Epidermal melanocyte (primary cell): Measurements from ENCODE around the gene ENTHD1.

ENCODE experiments used
- DNase-seq: peaks from one replicate; pipeline ENCODE4 v3.0.0; 2011; ENCODE audit warnings: low spot score; ENCODE audit not compliant: insufficient read length

The ENTHD1 gene

DNA sequence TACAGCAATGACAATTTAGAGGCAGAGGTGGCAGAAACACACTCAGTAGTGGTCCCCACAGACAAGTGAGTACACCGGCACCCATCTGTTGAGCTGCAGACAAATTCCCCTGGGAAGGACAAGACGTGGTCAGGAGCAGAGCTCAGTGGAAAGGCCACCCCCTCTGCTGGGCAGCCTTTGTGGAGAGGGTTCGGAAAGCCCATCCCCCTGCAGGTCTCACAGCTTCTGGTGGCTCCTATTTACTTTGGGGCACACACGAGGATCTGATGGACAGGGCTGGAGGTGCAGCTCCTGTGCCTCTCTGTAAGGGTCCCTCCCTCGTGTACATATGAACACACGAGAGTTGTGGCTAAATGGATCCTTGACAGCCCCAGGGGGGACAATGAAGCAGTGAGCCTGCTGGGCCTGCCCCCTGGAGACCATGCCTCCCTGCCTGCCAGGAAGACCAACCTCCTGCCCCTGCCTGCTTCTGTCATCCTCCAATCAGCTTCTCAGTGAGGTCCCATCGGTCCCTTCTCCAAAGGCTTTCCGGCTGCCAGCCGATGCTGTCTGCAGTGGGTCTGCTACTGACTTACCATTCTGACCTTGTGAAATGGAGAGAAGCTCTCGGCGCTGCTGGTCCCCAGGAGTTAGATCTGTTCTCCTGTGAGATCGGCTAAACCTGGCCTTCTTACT is 161.5 kb downstream of the ENTHD1 start:
- no peak for DNase-seq

DNA sequence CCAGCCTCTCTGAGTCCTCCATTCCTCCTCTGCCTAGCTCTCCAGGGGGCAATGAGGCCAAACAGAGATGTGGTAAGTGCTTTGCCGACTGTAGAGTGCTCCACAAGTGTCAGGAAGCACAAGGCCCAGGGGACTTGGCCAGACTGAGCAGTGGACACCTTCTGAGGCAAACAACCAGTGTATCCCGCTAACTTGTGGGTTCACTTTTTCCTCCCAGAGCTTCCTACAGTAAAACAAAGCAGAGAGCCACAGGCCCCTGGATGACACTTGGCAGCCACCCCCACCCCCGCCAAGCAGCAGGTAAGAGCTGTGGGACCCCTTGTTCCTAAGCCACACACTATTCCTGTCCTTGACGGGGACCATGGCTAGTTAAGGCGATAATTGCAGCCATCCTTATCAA is 162.1 kb downstream of the ENTHD1 start:
- no peak for DNase-seq

DNA sequence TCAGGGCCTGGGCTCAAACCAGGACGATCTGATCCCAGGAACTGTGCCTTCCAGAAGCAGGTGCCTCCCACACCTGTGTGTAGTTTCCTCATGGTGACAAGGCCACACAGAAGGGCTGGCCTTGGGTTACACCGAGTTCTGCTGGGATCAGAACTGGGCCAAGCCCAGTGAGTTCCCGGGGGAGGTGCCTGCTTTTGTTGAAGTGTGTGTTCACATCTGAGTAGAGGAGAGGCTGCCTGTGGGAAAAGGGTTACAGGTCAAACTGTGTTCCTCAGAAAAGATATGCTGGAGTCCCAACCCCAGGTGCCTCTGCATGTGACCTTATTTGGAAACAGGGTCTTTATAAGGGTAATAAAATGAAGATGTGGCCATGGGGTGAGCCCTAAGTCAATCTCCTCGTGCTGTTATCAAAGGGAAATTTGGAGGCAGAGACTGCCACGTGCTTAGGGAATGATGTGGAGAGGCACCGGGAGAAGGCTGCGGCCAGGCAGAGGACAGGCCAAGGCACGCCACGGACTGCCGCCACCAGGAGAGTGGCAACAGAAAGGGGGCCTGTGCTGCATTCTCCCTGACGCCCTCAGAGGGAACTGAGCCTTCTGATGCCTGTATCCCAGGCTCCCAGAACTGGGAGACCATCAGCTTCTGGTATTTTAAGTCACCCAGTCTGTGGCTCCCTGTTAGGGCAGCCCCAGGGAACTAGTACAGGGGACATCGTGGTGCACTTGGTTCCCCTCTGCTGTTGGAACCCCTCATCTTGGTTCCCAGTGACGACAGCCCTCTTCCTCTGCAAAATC is 164.2 kb downstream of the ENTHD1 start:
- no peak for DNase-seq

DNA sequence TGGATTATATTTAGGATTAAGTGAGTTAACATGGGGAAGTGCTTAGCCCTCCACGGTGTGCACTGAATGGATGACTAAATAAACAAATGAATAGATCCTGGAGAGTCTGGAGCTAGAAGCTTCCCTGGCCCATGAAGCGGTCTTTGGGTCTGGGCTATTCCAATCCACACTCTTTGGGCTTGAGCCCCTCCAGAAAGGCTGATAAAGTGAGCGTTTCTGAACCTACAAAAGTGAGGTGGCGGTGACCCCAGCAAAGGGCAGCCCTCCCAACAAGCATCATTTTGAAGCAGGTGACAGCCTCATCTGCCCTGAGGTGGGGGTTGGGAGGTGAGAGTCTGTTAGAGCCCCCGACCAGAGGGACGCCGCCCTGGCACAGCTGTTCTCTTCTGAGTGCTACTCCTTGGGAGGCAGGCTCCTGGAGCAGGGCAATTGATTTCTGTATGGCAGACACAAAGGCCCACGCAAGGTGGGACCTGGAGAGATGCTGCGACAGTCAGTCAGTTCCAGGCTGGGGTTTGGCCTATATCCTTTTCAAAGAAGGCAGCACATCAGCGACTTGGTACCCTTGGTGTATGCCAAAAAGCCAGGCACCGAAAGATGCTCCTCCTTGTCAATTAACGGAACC is 165.2 kb downstream of the ENTHD1 start:
- DNase-seq: no peak

DNA sequence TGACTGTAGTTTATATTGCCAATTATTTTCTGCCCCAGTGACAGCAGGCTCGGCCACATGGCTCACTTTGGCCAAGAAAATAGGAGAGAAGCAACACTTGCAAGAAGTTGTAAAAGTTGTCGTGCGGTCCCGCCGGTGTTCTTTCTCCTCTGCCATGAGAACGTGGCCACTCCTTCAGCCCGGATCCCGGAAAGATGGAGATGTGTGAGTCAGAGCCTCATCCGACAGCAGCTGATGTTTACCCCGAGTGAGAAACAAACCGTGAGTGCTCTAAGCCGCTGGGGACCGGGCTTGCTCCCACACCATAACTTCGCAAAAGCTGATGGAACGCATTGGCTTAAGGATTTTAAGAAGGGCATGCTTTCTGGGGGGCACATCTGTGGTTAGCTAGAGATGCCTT is 166.0 kb downstream of the ENTHD1 start:
- DNase-seq: no peak

DNA sequence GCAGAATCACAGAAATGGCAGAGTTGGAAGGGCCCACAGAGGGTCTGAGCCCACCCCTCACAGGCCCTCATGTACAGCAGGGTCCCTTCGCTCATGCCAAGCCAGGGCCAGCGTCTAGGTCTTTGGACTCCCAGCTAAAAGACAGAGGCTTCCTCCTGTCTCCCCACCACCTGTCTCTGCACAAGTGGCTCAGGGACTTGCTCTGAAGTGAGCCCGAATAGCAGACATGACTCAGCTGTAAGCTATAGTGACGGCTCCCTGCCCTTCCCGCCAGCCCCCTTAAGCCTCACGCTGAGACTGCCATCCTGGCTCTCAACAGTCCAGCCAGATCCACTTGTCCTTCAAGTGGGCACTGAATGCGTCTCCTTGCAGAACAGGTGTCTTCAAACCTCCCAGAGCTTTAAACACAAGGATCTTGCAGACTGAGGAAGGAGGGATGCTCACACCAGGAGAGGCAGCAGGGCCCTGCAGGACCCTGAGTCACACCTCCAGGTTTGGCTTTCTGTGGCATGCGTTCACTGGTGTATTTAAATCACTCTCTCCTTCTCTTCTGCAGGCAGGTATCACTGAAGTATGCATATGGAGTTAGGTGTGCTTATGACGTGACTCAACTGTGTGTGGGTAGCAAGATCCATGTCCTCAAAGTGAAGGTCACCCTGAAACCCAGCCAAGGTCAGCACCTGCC is 168.1 kb downstream of the ENTHD1 start:
- DNase-seq: no peak

DNA sequence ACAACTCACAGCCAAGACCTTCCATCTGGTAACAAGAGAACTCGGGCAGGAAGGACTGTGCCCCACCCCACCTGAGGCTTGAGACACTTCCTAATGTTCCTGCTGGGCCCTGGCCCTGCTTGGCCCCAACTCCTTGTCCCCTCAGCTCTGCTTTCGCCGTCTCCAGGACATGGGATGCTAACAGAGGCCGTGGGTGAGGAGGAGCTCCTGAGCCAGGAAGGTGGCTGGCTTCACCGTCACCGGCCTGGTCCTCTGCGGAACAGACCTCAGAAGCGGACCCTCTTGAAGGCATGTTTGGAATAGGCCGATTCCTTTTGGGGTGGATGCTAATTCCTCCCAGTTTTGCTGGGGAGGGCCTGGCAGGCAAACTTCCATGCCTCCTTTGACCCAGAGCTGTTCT is 168.7 kb downstream of the ENTHD1 start:
- no peak for DNase-seq

DNA sequence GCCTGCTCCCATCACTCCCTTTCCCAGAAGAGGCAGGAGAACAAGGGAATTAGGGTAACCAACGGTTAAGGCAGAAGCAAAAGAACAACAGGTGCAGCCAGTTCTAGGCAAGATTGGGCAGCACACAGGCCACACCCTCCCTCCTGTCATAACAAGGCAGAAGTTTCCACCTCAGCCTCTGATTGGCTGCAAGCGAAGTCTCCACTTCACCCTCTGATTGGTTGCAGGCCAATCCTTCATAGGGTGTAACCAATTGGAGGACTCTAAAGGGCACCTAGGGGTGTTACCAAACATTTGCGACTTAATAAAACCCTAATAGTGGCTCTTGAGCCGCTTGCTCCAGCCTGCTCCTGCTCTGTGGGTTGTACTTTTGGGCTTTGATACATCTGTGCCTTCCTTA is 169.2 kb downstream of the ENTHD1 start:
- no peak for DNase-seq

DNA sequence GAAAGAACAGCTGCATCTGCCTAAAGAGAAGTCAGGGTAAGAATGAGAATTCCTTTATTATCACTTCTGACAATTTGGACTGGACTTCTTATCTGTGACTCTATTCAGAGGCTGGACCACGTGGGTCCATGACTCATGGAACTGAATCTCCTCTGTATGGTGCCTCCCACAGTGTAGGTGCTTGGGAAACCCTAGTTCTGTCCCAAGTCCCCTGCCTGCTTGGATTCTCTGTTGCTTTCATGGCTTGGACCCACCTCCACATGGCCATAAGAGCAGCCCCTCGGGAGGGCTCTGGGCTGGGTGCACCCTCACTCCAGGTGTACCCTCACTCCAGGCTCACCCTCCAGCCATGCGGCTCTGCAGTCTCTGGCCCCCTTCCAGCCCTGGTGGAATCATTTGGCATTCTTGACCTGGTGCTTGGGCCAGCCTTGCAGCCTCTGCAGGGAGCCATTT is 169.6 kb downstream of the ENTHD1 start:
- no peak for DNase-seq

DNA sequence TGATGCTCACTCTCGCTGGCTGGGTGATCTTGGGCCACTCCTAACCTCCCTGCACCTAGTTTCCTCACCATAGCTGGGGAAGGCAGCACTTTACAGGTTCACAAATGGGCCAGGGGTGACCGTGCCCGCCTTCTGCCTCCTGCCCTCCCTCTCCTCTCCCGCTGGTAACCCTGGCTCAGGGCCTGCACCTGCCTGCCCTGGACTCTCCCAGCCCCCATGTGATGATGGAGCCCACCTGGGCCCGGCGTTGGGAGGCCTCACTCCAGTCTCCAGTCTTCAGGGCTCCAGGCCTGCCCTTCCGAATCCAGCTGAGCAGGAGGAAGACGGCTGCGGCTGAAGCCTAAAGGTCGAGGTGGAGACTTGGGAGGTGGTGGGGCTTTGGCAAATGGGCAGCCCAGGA is 170.1 kb downstream of the ENTHD1 start:
- DNase-seq: no peak

DNA sequence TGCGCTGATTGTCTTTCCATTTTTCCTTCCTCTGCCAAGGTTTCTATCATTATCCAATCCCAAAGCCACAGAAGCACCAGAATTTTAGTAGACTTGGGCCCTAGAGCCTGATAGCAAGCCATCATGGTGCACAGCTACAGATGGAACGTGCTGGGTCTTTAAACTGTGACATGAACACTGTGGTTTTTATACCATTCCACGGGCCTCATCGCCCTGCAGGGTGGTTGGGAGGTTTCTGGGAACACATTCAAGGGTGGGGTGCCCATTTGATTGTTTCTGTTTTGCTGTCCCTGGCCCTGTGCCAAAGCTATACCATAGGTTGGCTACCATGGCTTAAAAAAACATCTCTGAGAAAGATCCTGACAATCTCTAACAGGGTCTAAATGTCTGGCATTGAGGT is 171.1 kb downstream of the ENTHD1 start:
- DNase-seq: no peak

DNA sequence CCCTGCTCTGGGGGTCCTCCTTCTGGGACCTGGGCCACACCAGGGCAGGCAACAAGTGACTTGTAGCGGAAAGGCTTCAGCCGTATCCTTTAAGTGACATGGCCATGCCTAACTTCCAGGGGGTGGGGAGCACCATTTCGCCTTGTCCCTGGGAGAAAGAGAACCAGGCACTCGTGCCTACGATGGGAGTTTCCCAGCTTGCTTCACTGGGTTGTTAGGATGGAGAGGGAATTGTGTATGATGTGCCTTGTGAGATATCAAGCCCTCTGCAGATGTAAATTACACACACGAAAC is 171.6 kb downstream of the ENTHD1 start:
- DNase-seq: no peak

DNA sequence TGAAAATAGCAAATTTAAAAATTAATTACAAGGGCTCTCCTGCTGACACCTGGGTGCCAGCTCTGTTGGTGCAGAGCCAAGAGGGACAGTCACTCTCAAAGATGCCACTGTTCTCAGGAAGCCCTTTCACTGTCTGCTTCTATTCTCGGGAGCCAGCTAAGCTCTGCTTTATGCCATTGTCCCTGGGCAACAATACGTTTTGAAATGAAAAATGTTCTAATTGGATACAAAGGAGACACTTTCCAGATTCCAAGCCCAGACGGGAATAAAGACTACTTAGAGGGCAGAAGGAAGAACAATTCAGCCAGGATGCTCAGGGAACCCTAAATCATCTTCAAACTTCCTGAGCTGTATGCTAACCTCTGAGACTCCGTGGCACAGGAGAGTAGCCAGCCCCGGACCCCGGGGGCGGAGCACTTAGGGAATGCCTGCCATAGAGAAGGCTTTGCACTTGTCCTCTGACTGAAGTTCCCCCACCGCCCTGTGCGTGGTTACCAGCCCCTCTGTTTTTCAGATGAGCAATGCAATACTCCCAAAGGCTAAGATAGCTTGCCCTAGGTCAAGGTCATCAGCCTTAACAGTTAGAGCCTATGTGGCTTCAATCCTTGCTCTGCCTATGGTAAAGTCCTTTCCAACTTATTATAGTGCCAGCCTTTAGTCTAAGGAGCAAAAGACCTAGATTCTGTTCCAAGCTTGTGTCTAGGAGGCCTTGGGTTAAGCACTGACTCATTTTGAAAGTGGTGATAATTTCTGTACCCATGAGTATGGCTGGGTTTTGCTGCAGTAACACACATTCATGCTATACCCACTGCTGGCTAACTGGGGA is 172.1 kb downstream of the ENTHD1 start:
- DNase-seq: no peak

DNA sequence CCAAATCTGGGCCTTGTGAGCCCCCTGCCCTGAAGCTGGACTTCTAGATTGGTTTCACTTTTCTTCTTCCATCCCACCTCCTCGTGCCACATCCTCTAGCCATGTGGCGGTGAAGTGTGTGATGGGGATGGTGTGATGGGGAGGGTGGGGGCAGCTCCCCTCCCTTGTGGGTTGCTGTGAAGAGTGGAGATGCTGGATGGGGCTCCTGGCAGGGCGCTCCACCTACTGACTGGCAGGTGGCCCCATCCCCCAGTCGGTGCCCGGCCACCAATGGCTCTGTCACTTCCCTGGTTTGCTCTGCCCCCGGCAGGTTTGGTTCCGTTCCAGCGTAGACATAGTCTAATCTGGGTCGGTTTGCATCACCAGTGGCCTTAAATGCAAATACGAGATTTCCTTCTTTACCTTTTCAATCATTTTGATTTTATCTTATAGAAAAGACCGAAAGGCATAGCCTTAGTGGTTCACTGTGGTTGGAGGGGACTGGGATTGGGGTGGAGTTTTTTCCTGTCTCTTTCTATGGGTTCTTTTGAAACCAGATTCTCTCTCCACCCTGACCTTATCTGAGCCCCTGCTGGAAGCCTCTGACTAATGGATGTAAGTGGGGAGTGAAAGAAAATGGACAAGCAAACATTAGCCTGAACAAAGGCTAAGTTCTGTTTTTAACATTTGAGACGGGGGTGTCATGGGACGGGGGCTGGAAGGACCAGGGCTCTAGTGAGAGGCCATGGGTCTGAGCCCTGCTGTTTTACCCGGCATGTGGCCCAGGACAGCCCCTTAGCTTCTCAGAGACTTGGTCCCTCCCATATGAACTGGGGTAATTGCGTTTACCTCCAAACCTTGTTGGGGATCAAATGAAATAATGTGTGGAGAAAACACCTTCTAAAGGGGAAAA is 173.8 kb downstream of the ENTHD1 start:
- no peak for DNase-seq

DNA sequence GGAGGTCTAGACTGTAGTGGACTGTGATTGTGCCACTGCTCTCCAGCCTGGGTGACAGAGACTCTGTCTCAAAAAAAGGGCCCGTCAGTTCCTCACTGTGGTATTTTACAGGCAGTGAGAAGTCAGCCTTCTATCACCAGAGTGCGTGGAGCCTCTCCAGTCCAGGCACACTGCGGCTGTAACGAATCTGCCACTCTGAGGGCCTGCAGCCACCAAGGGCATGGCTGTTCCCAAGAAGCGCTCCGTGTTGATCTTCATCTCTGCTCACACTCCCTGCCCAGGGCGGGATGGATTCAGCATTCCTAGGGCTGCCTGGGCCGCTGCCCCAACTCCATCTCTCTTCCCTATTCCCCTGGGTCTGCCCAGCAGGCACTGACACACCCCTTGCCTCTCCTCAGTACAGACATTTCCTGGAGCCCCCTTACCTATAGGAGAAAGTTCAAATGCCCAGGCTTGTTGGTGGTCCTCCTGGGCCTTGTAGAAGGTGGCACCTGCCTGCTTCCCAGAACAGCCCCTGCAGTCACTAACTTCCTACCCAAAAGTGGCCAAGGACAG is 174.6 kb downstream of the ENTHD1 start:
- no peak for DNase-seq

DNA sequence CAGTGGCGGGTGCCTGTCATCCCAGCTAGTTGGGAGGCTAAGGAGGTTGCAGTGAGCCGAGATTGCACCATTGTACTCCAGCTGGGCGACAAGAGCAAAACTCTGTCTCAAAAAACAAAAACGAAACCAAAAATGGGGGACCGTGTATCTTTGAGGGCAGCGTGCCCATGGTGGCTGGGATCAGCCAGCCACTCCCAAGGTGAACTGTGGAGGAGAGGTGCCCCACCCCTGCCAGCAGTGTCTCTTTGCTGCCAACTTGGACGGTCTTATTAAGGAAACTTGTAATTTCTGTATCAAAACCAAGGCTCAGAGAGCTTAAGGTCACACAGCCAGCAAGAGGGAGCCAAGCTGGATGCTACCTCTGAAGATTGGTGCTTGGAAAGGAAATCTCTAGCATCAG is 175.4 kb downstream of the ENTHD1 start:
- no peak for DNase-seq

DNA sequence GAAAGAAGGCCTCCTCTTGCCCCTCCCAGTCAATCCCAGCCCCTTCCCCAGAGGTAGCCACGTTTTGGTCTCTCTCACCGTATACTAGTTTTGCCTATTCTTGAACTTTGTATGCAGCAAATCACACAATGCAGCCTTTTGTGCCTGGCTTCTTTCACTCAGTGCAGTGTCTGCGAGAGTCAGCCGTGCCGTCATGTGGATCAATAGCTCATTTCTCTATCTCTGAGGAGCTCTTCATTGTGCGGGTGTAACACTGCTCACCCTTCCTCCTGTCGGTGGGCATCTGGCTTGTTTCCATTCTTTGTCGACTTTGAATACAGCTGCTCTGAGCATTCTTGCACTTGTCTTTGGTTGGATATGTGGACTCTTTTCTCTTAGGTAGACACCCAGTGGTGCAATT is 176.5 kb downstream of the ENTHD1 start:
- peak; percentile 65 for DNase-seq

DNA sequence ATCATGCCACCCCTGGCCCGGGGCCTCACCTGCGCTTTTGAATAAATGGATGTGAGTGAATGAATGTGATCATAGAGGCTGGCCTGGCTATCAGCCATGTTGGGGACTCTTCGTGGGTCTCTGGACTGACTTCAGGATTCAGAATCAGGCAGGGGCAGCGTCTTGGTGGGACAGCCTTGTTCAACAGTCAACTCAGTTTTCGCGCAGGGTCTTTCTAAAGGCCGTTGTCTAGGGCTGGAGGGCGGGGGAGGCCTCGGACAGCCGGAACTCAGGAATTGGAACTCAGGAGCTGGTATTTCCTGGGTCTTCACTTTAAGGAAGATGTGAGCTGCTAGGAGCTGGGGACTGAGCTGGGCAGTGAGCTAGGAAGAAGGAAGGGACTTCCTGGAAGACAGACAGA is 177.0 kb downstream of the ENTHD1 start:
- DNase-seq: no peak

DNA sequence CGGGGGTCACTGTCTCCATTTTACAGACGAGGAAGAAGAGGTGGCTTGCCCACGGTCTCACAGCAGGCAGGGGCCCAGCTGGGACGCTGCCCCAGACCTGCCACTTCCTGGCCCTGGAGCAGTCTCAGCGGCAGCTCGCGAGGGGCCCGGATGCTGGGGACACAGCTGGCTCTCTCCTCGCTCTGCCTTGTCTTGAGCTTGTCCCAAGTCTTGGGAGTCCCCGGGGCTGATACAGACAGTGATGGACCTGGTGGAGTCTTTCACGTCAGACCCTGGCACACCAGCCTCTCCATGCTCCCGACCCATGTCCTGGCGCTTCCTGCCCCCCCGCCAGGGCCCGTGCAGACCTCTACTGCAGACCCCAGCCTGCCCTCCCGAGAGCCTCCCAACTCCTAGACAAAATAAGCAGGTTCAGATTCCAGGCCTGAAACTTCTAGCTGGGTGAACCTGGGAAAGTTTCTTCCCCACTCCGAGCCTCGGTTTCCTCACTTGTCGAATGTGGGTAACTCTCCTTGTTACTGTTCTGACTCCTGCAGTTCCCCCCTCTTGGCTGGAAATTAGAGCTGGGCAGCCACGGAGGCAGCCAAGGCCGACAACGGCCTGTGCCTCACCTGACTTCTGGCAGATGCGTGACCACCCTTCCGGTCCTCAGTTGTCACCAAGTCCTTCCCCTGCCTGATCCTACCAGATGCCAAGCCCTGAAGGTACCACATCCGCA is 177.6 kb downstream of the ENTHD1 start:
- no peak for DNase-seq
